ENCODE data around the gene APCDD1L.
"Not testable (repeated sequence)": the region's sequence is repeated elsewhere in the genome, so short reads cannot be mapped to it uniquely, and the experiment has no call there.

Gene APCDD1L

DNA sequence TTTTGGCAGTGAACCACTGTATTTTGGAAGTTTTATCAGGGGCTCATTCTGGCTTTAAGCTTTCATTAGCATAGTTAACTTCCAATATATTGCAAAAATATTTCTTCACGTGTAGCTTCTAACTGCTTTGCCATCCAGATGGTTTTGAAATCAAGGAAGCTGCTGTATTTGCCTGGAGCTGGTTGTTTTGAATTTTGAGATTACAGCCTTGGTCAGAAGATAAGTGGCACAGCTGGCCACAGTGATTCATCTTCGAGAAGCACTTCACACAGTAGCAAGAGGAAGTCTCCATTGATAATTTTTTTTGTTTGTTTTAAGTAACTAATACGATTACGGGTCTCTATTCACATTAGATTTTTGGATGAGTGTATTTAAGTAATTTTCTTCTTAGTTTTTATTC lies 3.8 kb downstream of the APCDD1L start:
- ATAC-seq: no peak
- Mint-ChIP-seq H3K9me3 (peaks cover 7% of the 10 kb centered on the region), H3K27me3 (peaks cover 41% of the 10 kb centered on the region), H3K4me3 (no peak overlapping the region), H3K4me1 (peaks cover 9% of the 10 kb centered on the region), H3K27ac (no peak overlapping the region), H3K36me3 (no peaks in the 10 kb centered on the region)

- Mint-ChIP-seq H3K4me3 (no peak overlapping the region), H3K36me3 (no peaks in the 10 kb centered on the region), H3K9me3 (peaks cover 10% of the 10 kb centered on the region), H3K4me1 (peaks cover 7% of the 10 kb centered on the region), H3K27ac (no peak overlapping the region), H3K27me3 (peaks cover 37% of the 10 kb centered on the region)
- ATAC-seq: no peak
These were observed 4.3 kb downstream of the APCDD1L start for GRCh38 chr20:58510921-58511320.

DNA sequence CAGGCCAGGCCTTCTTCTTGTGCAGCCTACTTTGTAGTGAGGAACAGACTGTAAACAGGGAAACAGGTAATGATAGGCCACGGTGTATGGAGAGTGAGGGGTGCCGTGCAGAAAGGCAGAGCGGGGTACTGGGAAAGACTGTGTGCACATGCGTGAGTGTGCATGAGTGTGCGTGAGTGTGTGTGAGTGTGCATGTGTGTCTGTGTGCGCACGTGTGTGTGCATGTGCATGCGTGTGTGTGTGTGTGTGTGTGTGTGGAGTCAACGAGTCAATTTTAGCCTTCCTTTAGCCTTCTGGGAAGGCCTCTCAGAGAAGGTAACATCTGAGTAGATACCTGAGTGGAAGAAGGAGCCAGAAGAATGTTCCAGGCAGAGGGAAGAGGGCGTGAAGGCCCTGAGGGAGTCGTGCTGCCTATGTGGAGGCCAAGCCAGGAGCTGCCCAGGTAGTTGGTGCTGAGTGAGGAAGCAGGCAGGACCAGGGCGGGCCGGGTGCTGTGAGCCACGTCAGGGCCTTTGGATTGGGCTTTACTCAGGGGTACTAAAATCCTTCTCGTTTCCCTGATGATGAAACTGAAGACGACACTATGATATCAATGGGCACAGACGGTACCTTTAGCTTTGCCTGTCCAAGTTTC lies 6.3 kb downstream of the APCDD1L start:
- no peak overlapping the region for H3K27ac Mint-ChIP-seq
- no peaks in the 10 kb centered on the region for H3K4me1 Mint-ChIP-seq
- H3K4me3 Mint-ChIP-seq: no peak overlapping the region
- peaks cover 23% of the 10 kb centered on the region for H3K27me3 Mint-ChIP-seq
- H3K36me3 Mint-ChIP-seq: no peaks in the 10 kb centered on the region
- peaks cover 15% of the 10 kb centered on the region for H3K9me3 Mint-ChIP-seq
- ATAC-seq: no peak

DNA sequence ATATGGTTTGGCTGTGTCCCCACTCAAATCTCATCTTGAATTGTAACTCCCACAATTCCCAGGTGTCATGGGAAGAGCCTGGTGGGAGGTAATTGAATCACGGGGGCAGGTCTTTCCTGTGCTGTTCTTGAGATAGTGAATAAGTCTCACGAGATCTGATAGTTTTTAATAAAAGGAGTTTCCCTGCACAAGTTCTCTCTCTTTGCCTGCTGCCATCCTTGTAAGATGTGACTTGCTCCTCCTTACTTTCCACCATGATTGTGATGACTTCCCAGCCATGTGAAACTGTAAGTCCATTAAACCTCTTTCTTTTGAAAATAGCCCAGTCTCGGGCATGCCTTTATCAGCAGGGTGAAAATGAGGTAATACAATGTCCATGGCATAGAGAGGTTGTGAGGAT lies 8.2 kb downstream of the APCDD1L start:
- H3K4me3 Mint-ChIP-seq, H3K4me1 Mint-ChIP-seq, ATAC-seq, H3K27me3 Mint-ChIP-seq, H3K36me3 Mint-ChIP-seq, H3K27ac Mint-ChIP-seq: not testable (repeated sequence)
- peaks cover 15% of the 10 kb centered on the region for H3K9me3 Mint-ChIP-seq

DNA sequence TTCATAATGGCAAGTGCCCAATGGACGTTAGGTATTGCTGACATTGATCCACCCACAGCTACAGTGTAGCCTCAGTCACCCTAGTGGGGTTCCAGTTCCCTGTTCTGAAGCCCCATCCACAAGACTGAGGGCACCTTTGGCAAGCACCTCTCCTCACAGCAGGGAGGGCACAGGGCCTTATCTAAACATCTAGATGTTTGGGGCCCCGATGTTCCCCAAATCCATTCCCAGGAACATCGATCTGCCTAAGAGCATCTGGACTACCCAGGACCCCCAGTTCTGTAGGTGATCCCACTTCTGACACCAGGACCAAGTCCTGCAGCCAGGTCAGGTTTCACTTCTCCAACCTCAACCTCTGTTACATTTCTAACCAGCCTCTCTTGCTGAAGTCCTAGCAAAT lies 10.6 kb downstream of the APCDD1L start:
- no peak for ATAC-seq
- Mint-ChIP-seq H3K27me3 (peaks cover 3% of the 10 kb centered on the region), H3K4me1 (no peaks in the 10 kb centered on the region), H3K4me3 (no peak overlapping the region), H3K36me3 (no peaks in the 10 kb centered on the region), H3K9me3 (peaks cover 21% of the 10 kb centered on the region), H3K27ac (no peak overlapping the region)

- Mint-ChIP-seq H3K4me1 (no peaks in the 10 kb centered on the region), H3K27me3 (peaks cover 12% of the 10 kb centered on the region), H3K36me3 (no peaks in the 10 kb centered on the region), H3K9me3 (peaks cover 21% of the 10 kb centered on the region), H3K27ac (no peak overlapping the region), H3K4me3 (no peak overlapping the region)
- no peak for ATAC-seq
These were observed 11.5 kb downstream of the APCDD1L start for GRCh38 chr20:58503668-58504067.

DNA sequence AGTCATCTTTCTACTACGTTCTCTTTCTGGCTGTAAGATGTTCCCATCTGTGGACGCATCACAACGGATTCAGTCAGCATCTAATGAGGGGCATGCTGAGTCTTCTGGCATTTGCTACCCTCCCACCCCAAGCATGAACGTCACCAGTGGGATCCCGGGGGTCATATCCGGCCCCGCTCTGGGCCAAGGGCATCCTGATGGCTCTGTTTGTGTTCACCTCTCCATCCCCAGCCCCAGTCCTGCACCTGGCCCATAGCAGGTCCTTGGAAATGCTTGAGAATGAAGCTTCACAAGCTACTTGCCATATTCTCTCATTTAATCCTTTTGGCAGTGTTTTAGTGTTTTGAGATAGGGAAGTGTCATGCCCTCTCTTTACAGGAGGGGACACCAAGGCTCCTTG lies 14.9 kb downstream of the APCDD1L start:
- ATAC-seq: no peak
- H3K9me3 Mint-ChIP-seq: peaks cover 6% of the 10 kb centered on the region
- no peak overlapping the region for H3K4me3 Mint-ChIP-seq
- H3K27ac Mint-ChIP-seq: no peak overlapping the region
- H3K36me3 Mint-ChIP-seq: no peaks in the 10 kb centered on the region
- H3K4me1 Mint-ChIP-seq: no peaks in the 10 kb centered on the region
- peaks cover 23% of the 10 kb centered on the region for H3K27me3 Mint-ChIP-seq

DNA sequence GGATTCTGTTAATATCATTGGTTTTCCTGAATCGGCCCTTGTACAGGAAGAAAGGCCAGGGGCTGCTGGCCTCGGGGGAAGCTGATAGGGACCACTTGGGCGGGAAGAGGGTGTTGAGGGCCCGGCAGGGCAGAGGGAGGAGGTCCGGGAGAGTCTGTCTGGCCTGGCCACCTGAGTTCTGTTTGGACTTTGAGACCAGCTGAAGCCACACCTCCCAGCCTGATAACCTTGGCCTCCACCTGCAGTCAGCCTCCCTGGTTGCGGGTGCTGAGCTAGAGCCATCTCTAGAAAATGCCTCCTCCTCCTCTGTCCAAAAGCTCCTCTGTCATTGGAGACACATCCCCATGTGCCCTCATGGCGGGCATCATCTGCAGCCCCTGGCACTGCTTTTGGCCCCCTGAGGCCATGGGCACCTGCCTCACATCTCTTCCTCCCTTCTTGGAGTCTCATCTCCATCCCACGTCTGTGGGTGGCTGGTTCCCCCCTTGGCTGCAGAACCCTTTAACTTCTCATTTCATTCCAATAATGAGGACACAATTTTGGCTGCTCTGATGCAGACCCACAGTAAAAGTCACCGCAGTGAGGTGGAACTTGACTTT lies 16.6 kb downstream of the APCDD1L start:
- H3K4me1 Mint-ChIP-seq: no peaks in the 10 kb centered on the region
- H3K9me3 Mint-ChIP-seq: peaks cover 6% of the 10 kb centered on the region
- no peaks in the 10 kb centered on the region for H3K36me3 Mint-ChIP-seq
- ATAC-seq: no peak
- H3K27me3 Mint-ChIP-seq: peaks cover 23% of the 10 kb centered on the region
- H3K4me3 Mint-ChIP-seq: no peak overlapping the region
- no peak overlapping the region for H3K27ac Mint-ChIP-seq

DNA sequence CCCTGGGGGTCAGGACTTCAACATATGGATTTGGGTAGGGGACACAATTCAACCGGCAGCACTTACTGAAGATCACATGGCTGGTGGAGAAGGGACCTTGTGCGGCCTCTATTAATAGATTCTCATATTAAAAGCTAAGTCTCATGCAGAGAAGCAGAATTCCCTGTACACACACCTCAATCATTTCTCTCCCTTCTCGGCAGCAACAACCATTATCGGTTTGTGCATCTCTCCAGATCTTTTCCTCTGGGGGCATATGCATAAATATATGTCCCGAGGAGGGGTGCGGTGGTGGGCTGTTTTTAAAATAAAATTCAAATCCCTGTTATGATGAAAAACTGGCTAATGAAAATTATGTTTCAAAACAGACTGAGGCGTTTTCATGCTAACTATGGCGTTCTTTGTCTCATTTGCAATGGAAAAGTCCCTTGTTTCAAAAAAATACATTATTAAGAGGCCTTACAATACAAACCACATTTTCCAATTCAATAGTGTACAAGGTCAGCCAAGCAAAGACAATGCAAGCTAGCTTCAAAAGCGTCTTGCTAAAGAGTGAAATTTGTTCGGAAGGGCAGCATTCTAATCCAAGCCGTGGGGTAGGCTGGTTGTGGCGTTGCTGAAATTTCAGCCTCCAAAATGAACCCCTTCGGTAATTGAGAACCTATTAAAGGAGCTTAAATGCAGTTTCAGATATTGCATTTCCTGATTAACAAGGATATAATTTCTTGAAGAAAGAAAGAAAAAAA lies 17.3 kb downstream of the APCDD1L start:
- Mint-ChIP-seq H3K4me3 (no peak overlapping the region), H3K4me1 (no peaks in the 10 kb centered on the region), H3K27me3 (peaks cover 23% of the 10 kb centered on the region), H3K27ac (no peak overlapping the region), H3K9me3 (peaks cover 6% of the 10 kb centered on the region), H3K36me3 (no peaks in the 10 kb centered on the region)
- ATAC-seq: no peak

DNA sequence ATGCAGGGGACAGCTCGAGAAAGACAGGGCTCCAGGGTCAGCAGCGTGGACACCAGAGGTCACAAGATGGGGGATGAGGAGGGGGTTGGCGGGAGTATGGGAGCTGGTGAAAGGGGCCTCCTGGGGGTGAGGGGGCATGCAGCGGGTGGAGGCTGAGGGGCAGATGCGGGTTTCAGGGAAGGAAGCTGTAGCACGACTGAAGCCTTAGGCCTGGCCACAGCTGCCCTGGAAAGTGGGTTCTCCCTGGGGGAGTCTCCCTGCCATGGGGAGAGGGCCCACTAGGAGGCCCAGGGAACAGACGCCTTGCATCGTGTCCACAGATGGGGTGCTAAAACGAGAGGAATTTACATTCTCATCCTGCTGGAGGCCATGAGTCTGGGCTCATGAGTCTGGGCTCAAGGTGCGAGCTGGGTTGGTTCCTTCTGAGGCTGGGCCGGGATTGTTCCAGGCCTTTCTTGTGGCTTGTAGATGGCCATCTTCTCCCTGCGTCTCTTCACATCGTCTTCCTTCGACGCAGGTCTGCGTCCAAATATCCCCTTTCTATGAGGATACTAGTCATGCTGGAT lies 18.0 kb downstream of the APCDD1L start:
- Mint-ChIP-seq H3K27ac (no peak overlapping the region), H3K9me3 (peaks cover 6% of the 10 kb centered on the region), H3K4me1 (peaks cover 2% of the 10 kb centered on the region), H3K27me3 (peaks cover 23% of the 10 kb centered on the region), H3K36me3 (no peaks in the 10 kb centered on the region), H3K4me3 (no peak overlapping the region)
- ATAC-seq: no peak

- no peak overlapping the region for H3K27ac Mint-ChIP-seq
- H3K27me3 Mint-ChIP-seq: peaks cover 23% of the 10 kb centered on the region
- H3K4me1 Mint-ChIP-seq: peaks cover 9% of the 10 kb centered on the region
- H3K36me3 Mint-ChIP-seq: no peaks in the 10 kb centered on the region
- no peak overlapping the region for H3K4me3 Mint-ChIP-seq
- H3K9me3 Mint-ChIP-seq: no peaks in the 10 kb centered on the region
- no peak for ATAC-seq
These were observed 18.8 kb downstream of the APCDD1L start for GRCh38 chr20:58496429-58496769.

DNA sequence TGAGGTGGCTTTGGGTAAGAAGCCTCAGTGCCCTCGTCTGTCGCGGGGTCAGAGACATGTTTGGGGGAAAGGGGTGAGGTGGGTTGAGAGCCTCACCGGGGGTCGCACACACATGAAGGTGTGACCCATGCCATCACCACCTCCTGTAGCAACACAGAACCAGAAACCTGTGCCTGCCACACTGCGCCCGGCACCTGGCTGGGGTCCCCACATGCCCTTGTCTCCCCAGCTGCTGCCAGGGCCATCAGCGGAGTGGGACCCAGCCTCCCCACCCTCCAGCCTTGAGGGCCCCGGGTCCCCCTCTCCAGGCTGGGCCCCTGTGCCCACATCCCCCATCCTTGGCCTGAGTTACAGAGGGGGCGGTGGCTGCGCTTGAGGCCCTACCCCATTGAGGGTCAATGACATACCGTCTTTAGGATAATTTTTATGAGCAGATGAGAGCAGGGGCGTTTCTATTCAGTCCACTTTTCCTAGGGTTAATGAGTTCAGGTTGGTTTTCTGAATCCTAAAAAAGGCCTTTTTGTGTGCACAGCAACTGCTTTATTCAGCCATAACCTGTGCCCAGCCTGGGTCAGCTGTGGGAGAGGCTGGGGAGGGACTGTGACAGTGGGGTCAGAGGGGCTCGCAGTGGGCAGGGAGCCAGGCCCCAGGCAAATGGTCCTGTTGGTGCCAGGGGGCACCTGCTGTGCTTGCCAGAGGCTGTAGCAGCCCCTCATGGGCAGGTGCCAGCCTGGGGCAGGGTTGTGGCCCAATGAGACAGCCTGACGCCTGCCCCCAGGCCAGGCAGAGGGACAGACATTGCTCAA lies 19.4 kb downstream of the APCDD1L start:
- peaks cover 10% of the 10 kb centered on the region for H3K4me1 Mint-ChIP-seq
- ATAC-seq: no peak
- H3K9me3 Mint-ChIP-seq: no peaks in the 10 kb centered on the region
- no peaks in the 10 kb centered on the region for H3K36me3 Mint-ChIP-seq
- H3K27me3 Mint-ChIP-seq: peaks cover 23% of the 10 kb centered on the region
- no peak overlapping the region for H3K4me3 Mint-ChIP-seq
- H3K27ac Mint-ChIP-seq: no peak overlapping the region

DNA sequence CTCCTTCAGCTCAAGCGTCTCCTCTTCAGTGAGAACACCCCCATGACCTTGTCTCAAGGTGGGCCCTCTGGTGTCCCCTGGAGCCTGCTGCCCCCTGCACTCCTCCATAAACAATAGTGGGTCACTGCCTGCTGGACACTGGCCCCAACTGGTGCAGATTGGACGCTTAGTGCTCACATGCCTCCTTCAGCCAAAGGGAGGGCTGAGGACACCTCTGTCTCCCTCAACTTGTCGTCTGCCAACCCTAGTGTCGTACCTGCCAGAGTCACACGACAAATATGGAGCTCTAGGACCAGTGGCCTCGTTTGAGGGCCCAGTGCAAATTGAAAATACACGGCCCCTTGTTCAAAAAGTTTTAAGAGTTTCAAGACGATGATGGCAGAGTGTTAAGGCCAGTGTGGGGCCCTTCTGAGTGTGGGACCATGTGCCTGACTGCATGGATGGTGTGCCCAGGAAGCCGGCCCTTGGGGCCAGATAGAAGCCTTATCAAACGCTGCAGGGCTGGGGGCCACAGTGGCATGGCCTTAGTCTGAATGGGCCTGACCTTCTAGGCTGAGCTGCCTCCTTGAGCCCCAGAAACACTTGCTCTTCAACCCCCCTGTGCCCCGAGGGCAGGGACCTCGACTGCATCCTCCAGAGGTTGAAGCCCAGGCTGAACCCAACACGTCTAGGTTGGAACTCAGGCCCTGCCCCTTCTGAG lies 20.1 kb downstream of the APCDD1L start:
- Mint-ChIP-seq H3K36me3 (no peaks in the 10 kb centered on the region), H3K9me3 (no peaks in the 10 kb centered on the region), H3K27ac (no peak overlapping the region), H3K4me1 (peaks cover 10% of the 10 kb centered on the region), H3K27me3 (peaks cover 23% of the 10 kb centered on the region), H3K4me3 (no peak overlapping the region)
- ATAC-seq: no peak

DNA sequence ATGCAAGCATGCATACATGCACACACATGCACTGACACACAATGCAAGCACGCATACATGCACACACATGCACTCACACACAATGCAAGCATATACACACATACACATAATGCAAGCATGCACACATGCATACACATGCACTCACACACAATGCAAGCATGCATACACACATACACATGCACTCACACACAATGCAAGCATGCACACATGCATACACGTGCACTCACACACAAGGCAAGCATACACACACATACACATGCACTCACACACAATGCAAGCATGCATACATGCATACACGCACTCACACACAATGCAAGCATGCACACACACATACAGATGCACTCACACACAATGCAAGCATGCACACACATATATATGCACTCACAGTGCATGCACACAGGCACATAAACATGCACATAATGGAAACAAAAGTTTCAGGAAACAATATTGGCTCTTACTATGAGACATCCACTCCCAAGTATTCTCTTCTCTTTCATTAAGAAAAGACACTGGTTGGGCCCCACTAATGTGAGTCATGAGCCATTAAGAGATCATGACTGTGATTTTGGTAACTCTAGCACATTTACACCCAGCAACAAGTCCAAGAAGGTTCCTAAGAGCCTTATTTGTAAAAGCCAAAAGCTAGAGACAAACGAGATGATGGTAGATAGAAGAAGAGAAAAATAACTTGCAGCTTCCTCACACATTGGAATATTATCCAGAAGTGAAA lies 22.2 kb downstream of the APCDD1L start:
- no peaks in the 10 kb centered on the region for H3K36me3 Mint-ChIP-seq
- no peak overlapping the region for H3K4me3 Mint-ChIP-seq
- H3K9me3 Mint-ChIP-seq: peaks cover 6% of the 10 kb centered on the region
- no peak for ATAC-seq
- H3K4me1 Mint-ChIP-seq: peaks cover 10% of the 10 kb centered on the region
- H3K27ac Mint-ChIP-seq: no peak overlapping the region
- H3K27me3 Mint-ChIP-seq: peaks cover 19% of the 10 kb centered on the region

Measured in stimulated activated memory B cell treated with anti-CD40 and anti-IgM and Interleukin-4, amounts not matched to agents 10 μg/mL and 1 μg/mL and 100 μg/mL, for 72 hours (primary cell).